Activated naive CD4-positive, alpha-beta T cell treated with anti-CD3 and anti-CD28 coated beads, Interleukin-2, amount 10 ng/mL, durations not matched to agents 5 hours and 36 hours (primary cell): ENCODE measurements around the gene SORCS3. TPM values are rescaled to one million over a fixed set of nuclear protein-coding genes. Genes with fewer than 3 reads are reported as not detected.

Source experiments
- total RNA-seq, 2 experiments: library from RNA; stranded (reverse); gene quantifications; one replicate each; pipeline ENCODE4 v1.2.3, GENCODE V29; 2021

The SORCS3 gene
- total RNA-seq: under 1 TPM; 0.05 to 0.07 TPM

GRCh38 chr10:104641187-104641936, at the start of gene SORCS3:
SORCS3 (plus strand) TSS chr10:104641290.

